CD4-positive, alpha-beta memory T cell (primary cell): ENCODE measurements around the gene GPR27. TPM values are rescaled to one million over a fixed set of nuclear protein-coding genes. Genes with fewer than 3 reads are reported as not detected.

Experiments used
- CTCF ChIA-PET: fragments of 350-600 bp; sonication (Branson Sonifier 250); formaldehyde crosslinking; loops from one replicate; lab custom pipeline; 2021; ENCODE audit warnings: inconsistent platforms; ENCODE audit not compliant: partially characterized antibody; lab: Charles Lee
- POLR2A ChIA-PET: fragments of 350-600 bp; sonication (Branson Sonifier 250); formaldehyde crosslinking; loops from one replicate; lab custom pipeline; 2021; ENCODE audit not compliant: partially characterized antibody; lab: Charles Lee
- DNase-seq, 5 donors: peaks; one replicate each; pipeline versions ENCODE4 v3.0.0 to v3.0.0-alpha.2; 2020 to 2022; ENCODE audit warnings: mixed read lengths in 1 of 5
- H3K27ac ChIP-seq: one replicate; pipeline ENCODE4 v1.7.0; 2013; ENCODE audit warnings: low read depth, low read length
- H3K27me3 ChIP-seq: 2 replicates; pipeline ENCODE4 v1.7.0; 2013; ENCODE audit warnings: mild to moderate bottlenecking, low read length, moderate library complexity; ENCODE audit not compliant: insufficient read depth
- H3K36me3 ChIP-seq: 2 replicates; pipeline ENCODE4 v1.7.0; 2013; ENCODE audit warnings: mild to moderate bottlenecking, low read length, moderate library complexity; ENCODE audit not compliant: insufficient read depth
- H3K4me1 ChIP-seq: 2 replicates; pipeline ENCODE4 v1.7.0; 2013; ENCODE audit warnings: mild to moderate bottlenecking, low read length, moderate library complexity; ENCODE audit not compliant: insufficient read depth
- H3K4me3 ChIP-seq, 2 donors: one replicate each; pipeline ENCODE4 v1.7.0; 2013; ENCODE audit warnings: low read length in 2 of 2, mild to moderate bottlenecking in 1 of 2
- H3K9me3 ChIP-seq, 2 donors: one replicate each; pipeline ENCODE4 v1.7.0; 2013; ENCODE audit warnings: low read length in 2 of 2, control low read depth in 1 of 2; ENCODE audit not compliant: control insufficient read depth in 1 of 2
- H3K27ac Mint-ChIP-seq, 7 donors: one replicate each; pipeline ENCODE4 v1.8.0; 2020 to 2021; ENCODE audit warnings: mixed read lengths in 7 of 7, mild to moderate bottlenecking in 6 of 7, inconsistent platforms in 3 of 7, moderate library complexity in 3 of 7
- H3K27me3 Mint-ChIP-seq, 2 donors: one replicate each; pipeline ENCODE4 v1.8.0; 2020 to 2021; ENCODE audit warnings: mixed read lengths in 2 of 2
- H3K36me3 Mint-ChIP-seq, 2 donors: one replicate each; pipeline ENCODE4 v1.8.0; 2020 to 2021; ENCODE audit warnings: mixed read lengths in 2 of 2, inconsistent platforms in 1 of 2, mild to moderate bottlenecking in 1 of 2
- H3K4me1 Mint-ChIP-seq, 4 donors: one replicate each; pipeline ENCODE4 v1.8.0; 2020 to 2021; ENCODE audit warnings: mixed read lengths in 4 of 4, mild to moderate bottlenecking in 1 of 4
- H3K4me3 Mint-ChIP-seq, 8 donors: one replicate each; pipeline ENCODE4 v1.8.0; 2020 to 2021; ENCODE audit warnings: mixed read lengths in 8 of 8, mild to moderate bottlenecking in 7 of 8, moderate library complexity in 6 of 8, inconsistent platforms in 3 of 8
- H3K9me3 Mint-ChIP-seq, 8 donors: one replicate each; pipeline ENCODE4 v1.8.0; 2020 to 2021; ENCODE audit warnings: mixed read lengths in 8 of 8, mild to moderate bottlenecking in 5 of 8, inconsistent platforms in 3 of 8, moderate library complexity in 1 of 8
- intact Hi-C: fragments of 100-400 bp; cut with micrococcal nuclease; formaldehyde crosslinking; loops from one replicate; pipeline ENCODE4 v1.15.1; 2023
- polyA plus RNA-seq, 2 donors: library from polyadenylated mRNA; unstranded; fragments of 300-500 nt; fragmentation: Illumina TruSeq; gene quantifications; one replicate each; pipeline ENCODE4 v1.2.3, GENCODE V29; 2021
- total RNA-seq, 2 experiments: library from RNA; stranded (reverse); gene quantifications; one replicate each; pipeline ENCODE4 v1.2.3, GENCODE V29; 2021

Gene GPR27
- total and polyA plus RNA-seq, 4 experiments from 2014 or later = 0.17 to 1.4 (median 0.58) TPM

DNA sequence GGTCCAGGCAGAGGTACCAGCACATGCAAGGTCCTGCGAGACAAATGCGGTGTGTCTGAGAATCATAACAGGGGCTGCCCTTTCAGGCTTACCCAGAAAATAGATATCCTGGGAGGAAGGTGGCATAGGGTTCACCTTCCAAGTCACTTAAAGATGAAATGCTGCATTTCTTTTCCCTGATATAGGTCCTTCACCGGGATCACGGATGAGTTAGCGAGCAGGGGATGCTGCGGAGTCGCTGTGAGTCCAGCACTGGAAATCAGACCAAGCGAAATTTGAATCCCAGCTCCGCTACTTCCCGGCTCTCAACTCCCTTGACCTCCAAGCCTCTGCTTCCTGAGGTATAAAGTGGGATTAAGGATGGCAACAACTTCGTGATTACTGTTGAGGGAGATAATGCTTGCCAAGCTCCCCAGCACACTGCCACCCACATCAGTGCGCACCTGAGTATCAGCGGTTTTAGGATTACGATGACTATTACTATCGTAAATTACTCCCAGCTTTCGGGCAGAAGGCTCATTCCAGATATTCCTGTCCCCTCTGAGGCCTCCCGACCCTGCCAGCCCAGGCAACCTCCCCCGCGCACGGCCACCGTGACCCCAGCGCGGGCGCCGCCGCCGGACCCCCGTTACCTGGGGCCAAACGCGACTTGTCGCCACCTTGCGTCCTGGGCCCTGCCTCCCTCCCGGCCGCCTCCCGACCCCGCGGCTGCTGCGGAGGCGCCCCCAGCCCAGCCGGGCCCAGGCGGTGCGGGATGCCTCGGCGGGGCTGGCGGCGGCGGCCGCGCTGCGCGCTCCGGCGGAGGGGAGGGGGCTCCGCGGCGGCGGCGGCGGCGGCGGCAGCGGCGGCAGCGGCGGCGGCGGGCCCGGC lies 589 bp upstream of the GPR27 start:
- DNase-seq = peak in 1 of 5 donors; percentile 2
- Mint-ChIP-seq H3K36me3 (peaks cover 0 to 3% of the 10 kb centered on the region in 2 donors), H3K4me1 (peaks cover 3 to 9% (median 5%) of the 10 kb centered on the region in 4 donors), H3K27ac (peak overlapping the region in 1 of 7 donors; percentile 71), H3K27me3 (peaks cover 21 to 28% of the 10 kb centered on the region in 2 donors), H3K4me3 (peak overlapping the region; percentile 31 to 84 (median 76)), H3K9me3 (peaks cover 0 to 4% (median 0%) of the 10 kb centered on the region in 8 donors)
- intact Hi-C loops = no loop called here
- POLR2A ChIA-PET = no interaction called here
- Histone ChIP-seq H3K4me3 (peak overlapping the region in 1 of 2 donors; percentile 10), H3K36me3 (no peaks in the 10 kb centered on the region), H3K27ac (no peak overlapping the region), H3K27me3 (peaks cover 12% of the 10 kb centered on the region), H3K4me1 (peaks cover 5% of the 10 kb centered on the region), H3K9me3 (no peaks in the 10 kb centered on the region)
- CTCF ChIA-PET = no interaction called here

DNA sequence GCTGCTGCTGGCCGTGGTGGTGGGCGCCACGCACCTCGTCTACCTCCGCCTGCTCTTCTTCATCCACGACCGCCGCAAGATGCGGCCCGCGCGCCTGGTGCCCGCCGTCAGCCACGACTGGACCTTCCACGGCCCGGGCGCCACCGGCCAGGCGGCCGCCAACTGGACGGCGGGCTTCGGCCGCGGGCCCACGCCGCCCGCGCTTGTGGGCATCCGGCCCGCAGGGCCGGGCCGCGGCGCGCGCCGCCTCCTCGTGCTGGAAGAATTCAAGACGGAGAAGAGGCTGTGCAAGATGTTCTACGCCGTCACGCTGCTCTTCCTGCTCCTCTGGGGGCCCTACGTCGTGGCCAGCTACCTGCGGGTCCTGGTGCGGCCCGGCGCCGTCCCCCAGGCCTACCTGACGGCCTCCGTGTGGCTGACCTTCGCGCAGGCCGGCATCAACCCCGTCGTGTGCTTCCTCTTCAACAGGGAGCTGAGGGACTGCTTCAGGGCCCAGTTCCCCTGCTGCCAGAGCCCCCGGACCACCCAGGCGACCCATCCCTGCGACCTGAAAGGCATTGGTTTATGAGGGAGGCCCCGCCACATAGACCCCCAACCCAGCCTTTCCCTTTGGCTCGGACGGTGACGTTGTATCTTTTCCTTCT lies 1.1 kb downstream of the GPR27 start:
- H3K27ac Mint-ChIP-seq = peak overlapping the region in 1 of 7 donors; percentile 38
- no peak for DNase-seq
- H3K9me3 ChIP-seq = no peaks in the 10 kb centered on the region
- H3K27ac ChIP-seq = no peak overlapping the region
- peaks cover 0 to 3% of the 10 kb centered on the region in 2 donors for H3K36me3 Mint-ChIP-seq
- intact Hi-C loops = no loop called here
- H3K4me1 Mint-ChIP-seq = peaks cover 3 to 9% (median 5%) of the 10 kb centered on the region in 4 donors
- no peaks in the 10 kb centered on the region for H3K36me3 ChIP-seq
- H3K9me3 Mint-ChIP-seq = peaks cover 0 to 4% (median 0%) of the 10 kb centered on the region in 8 donors
- H3K4me3 Mint-ChIP-seq = peak overlapping the region; percentile 61 to 91 (median 76)
- ChIA-PET POLR2A (interaction anchor here (0.8 kb wide), 1 partner anchor 30 kb away, joined by 3 read pairs; the partner anchor contains the start of gene EIF4E3), CTCF (no interaction called here)
- H3K27me3 Mint-ChIP-seq = peaks cover 20 to 27% of the 10 kb centered on the region in 2 donors
- no peak overlapping the region for H3K4me3 ChIP-seq
- peaks cover 5% of the 10 kb centered on the region for H3K4me1 ChIP-seq
- H3K27me3 ChIP-seq = peaks cover 12% of the 10 kb centered on the region

DNA sequence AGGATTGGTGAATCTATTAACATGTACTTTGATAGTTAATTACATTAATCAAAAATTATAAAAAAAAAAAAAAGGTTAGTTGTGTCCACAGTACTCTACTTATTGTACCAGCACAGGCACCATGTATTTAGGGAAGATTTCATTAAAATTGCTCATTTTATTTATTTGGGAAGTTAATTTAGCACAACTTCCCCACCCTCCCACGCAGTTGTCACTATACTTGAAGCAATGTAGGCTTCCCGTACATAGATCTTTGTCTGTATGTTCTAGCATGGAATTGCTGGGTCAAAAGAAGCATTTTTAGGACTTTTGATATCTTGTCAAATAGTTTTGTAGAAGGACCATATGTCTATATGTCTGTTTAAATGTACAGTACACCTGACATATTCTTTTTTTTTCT lies 4.4 kb downstream of the GPR27 start:
- peaks cover 0 to 4% (median 0%) of the 10 kb centered on the region in 8 donors for H3K9me3 Mint-ChIP-seq
- Histone ChIP-seq H3K27me3 (peaks cover 1% of the 10 kb centered on the region), H3K27ac (no peak overlapping the region), H3K36me3 (no peaks in the 10 kb centered on the region), H3K9me3 (no peaks in the 10 kb centered on the region), H3K4me1 (peaks cover 1% of the 10 kb centered on the region), H3K4me3 (no peak overlapping the region)
- intact Hi-C loops = no loop called here
- peaks cover 14 to 20% of the 10 kb centered on the region in 2 donors for H3K27me3 Mint-ChIP-seq
- no peak overlapping the region for H3K27ac Mint-ChIP-seq
- no peak overlapping the region for H3K4me3 Mint-ChIP-seq
- POLR2A ChIA-PET = no interaction called here
- peaks cover 0 to 6% (median 2%) of the 10 kb centered on the region in 4 donors for H3K4me1 Mint-ChIP-seq
- CTCF ChIA-PET = no interaction called here
- peaks cover 0 to 3% of the 10 kb centered on the region in 2 donors for H3K36me3 Mint-ChIP-seq
- no peak for DNase-seq

DNA sequence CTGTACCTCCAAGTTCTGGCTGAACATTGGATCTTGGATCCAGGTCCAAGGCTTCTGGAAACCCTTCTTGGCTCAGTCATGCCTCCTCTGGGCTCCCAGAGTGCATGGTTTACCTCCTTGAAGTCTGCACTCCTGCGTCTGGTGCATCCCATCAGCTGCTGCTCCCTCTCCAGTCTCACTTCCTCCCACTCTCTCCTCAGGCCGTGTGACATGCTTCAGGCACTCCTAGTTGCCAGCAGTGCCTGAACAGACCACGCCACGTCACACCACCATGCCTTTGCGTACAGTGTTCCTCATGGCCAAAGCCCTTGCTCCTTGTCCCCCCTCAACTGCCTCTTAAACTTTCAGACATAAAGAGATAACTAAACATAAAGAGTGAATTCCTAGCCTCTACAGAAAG lies 5.7 kb downstream of the GPR27 start:
- no peaks in the 10 kb centered on the region for H3K9me3 ChIP-seq

DNA sequence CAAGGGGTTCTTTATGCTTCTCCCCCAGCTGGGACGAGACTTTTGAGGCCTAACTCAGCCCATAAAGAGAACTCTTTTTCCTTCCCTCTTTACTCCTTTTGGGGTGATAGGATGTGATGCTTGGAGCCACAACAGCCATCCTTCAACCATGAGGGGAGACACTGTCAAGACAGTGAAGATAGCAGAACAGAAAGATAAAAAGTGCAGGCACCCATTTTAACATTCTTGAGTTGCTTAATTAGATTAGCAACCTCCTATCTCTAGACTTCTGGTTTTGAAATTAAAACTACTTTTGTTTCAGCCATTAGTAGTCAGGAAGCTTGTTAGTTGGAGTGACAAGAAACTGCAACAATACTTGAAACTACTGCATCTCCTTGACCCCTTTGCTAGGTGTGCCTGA lies 6.5 kb downstream of the GPR27 start:
- no peak for DNase-seq
- intact Hi-C loops = no loop called here
- peaks cover 0 to 7% (median 3%) of the 10 kb centered on the region in 4 donors for H3K4me1 Mint-ChIP-seq
- Histone ChIP-seq H3K27ac (no peak overlapping the region), H3K9me3 (no peaks in the 10 kb centered on the region), H3K4me3 (no peak overlapping the region), H3K36me3 (no peaks in the 10 kb centered on the region), H3K27me3 (no peaks in the 10 kb centered on the region), H3K4me1 (no peaks in the 10 kb centered on the region)
- CTCF ChIA-PET = interaction anchor here (1.9 kb wide), 1 partner anchor 115 kb away, joined by 5 read pairs; no protein-coding TSS in a partner anchor
- no peak overlapping the region for H3K27ac Mint-ChIP-seq
- peaks cover 0 to 2% of the 10 kb centered on the region in 2 donors for H3K36me3 Mint-ChIP-seq
- peaks cover 12 to 19% of the 10 kb centered on the region in 2 donors for H3K27me3 Mint-ChIP-seq
- no peak overlapping the region for H3K4me3 Mint-ChIP-seq
- POLR2A ChIA-PET = no interaction called here
- H3K9me3 Mint-ChIP-seq = peaks cover 0 to 3% (median 0%) of the 10 kb centered on the region in 8 donors

More for the DNA sequence above, 5.7 kb downstream of the GPR27 start:
- Histone ChIP-seq H3K36me3 (no peaks in the 10 kb centered on the region), H3K27me3 (no peaks in the 10 kb centered on the region), H3K27ac (no peak overlapping the region), H3K4me3 (no peak overlapping the region), H3K4me1 (no peaks in the 10 kb centered on the region)
- ChIA-PET CTCF (no interaction called here), POLR2A (no interaction called here)
- H3K36me3 Mint-ChIP-seq = peaks cover 0 to 3% of the 10 kb centered on the region in 2 donors
- no peak overlapping the region for H3K27ac Mint-ChIP-seq
- no peak for DNase-seq
- peaks cover 0 to 7% (median 4%) of the 10 kb centered on the region in 4 donors for H3K4me1 Mint-ChIP-seq
- H3K9me3 Mint-ChIP-seq = peaks cover 0 to 4% (median 0%) of the 10 kb centered on the region in 8 donors
- H3K4me3 Mint-ChIP-seq = no peak overlapping the region
- intact Hi-C loops = no loop called here
- peaks cover 14 to 20% of the 10 kb centered on the region in 2 donors for H3K27me3 Mint-ChIP-seq

DNA sequence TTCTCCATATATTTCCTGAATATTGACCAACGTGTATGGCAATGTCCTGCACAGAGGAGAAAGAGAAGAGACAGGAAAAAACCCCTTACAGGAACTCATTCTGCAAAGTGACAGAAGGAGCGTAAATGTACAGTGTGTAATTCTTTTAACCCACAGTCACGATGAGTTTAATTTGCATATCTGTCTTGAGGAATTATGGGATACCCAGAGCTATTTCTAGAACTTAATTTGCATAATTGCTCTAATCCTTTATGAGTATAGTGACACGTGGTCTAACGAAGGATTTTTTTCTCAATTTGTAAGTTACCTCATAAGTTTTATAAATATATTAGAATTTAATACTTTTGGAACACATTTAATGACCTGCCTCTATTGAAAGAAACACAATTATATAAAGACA lies 9.8 kb downstream of the GPR27 start:
- ChIA-PET POLR2A (no interaction called here), CTCF (interaction anchor here (1.5 kb wide), 1 partner anchor 52 kb away, joined by 5 read pairs; no protein-coding TSS in a partner anchor)
- H3K4me1 ChIP-seq = no peaks in the 10 kb centered on the region
- Mint-ChIP-seq H3K9me3 (no peaks in the 10 kb centered on the region), H3K36me3 (no peaks in the 10 kb centered on the region), H3K27me3 (peaks cover 11 to 12% of the 10 kb centered on the region in 2 donors), H3K4me1 (peaks cover 0 to 4% (median 0%) of the 10 kb centered on the region in 4 donors), H3K27ac (no peak overlapping the region), H3K4me3 (no peak overlapping the region)
- intact Hi-C loops = no loop called here
- no peaks in the 10 kb centered on the region for H3K9me3 ChIP-seq
- no peaks in the 10 kb centered on the region for H3K36me3 ChIP-seq
- DNase-seq = no peak
- H3K4me3 ChIP-seq = no peak overlapping the region
- H3K27me3 ChIP-seq = no peaks in the 10 kb centered on the region
- H3K27ac ChIP-seq = no peak overlapping the region

DNA sequence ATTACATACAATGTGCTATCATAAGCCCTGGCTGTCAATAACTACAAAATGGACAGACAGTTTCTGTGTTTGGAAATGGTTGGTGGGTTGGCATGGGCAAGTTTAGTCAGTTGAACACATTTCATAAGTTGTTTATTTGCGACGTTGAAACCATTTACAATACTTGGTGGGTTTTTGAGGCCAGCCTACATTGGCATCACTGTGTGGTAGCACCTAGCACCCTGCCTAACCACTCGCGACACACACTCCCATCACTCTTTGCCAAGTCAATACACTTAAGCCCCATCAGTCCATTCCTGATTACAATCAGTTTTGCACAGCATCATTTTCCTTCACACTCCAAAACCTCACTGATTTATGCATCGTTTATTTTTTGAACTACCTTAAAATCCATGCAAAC lies 17.5 kb downstream of the GPR27 start:
- Mint-ChIP-seq H3K27ac (no peak overlapping the region), H3K9me3 (no peaks in the 10 kb centered on the region), H3K27me3 (peaks cover 7 to 20% of the 10 kb centered on the region in 2 donors), H3K4me1 (no peaks in the 10 kb centered on the region), H3K36me3 (no peaks in the 10 kb centered on the region), H3K4me3 (no peak overlapping the region)
- intact Hi-C loops = no loop called here
- no peak overlapping the region for H3K27ac ChIP-seq
- H3K27me3 ChIP-seq = no peaks in the 10 kb centered on the region
- no peak overlapping the region for H3K4me3 ChIP-seq
- H3K4me1 ChIP-seq = no peaks in the 10 kb centered on the region
- no peak for DNase-seq
- no peaks in the 10 kb centered on the region for H3K9me3 ChIP-seq
- ChIA-PET CTCF (interaction anchor here (0.7 kb wide), 1 partner anchor 1707 kb away, joined by 6 read pairs; no protein-coding TSS in a partner anchor), POLR2A (no interaction called here)
- no peaks in the 10 kb centered on the region for H3K36me3 ChIP-seq
